ENCODE data around the gene TRPC1.
"Not testable (repeated sequence)": the region's sequence is repeated elsewhere in the genome, so short reads cannot be mapped to it uniquely, and the experiment has no call there.

The TRPC1 gene

GRCh38 chr3:142725357-142725739 lies 1.5 kb downstream of the TRPC1 start:
- no peak for TF ChIP-seq POLR2A (IDR thresholded peaks at IDR 0.05; ENCODE audit: low read depth, low read length)
- no peak for FAIRE-seq
- DNase-seq (ENCODE audit: insufficient read length, low spot score), result no peak

- FAIRE-seq, result peak; percentile 62
- no peak for DNase-seq (ENCODE audit: insufficient read length, low spot score)
- TF ChIP-seq POLR2A (IDR thresholded peaks at IDR 0.05; ENCODE audit: low read depth, low read length), result no peak
These were observed 2.2 kb downstream of the TRPC1 start for GRCh38 chr3:142726017-142726416.

GRCh38 chr3:142732066-142732465 lies 8.2 kb downstream of the TRPC1 start:
- TF ChIP-seq POLR2A (IDR thresholded peaks at IDR 0.05; ENCODE audit: low read depth, low read length), result no peak
- no peak for FAIRE-seq
- no peak for DNase-seq (ENCODE audit: insufficient read length, low spot score)

GRCh38 chr3:142734834-142735233 lies 11.0 kb downstream of the TRPC1 start:
- DNase-seq (ENCODE audit: insufficient read length, low spot score) (no peak), FAIRE-seq (no peak)
- no peak for TF ChIP-seq POLR2A (IDR thresholded peaks at IDR 0.05; ENCODE audit: low read depth, low read length)

- TF ChIP-seq POLR2A (IDR thresholded peaks at IDR 0.05; ENCODE audit: low read depth, low read length), result no peak
- DNase-seq (ENCODE audit: insufficient read length, low spot score) (no peak), FAIRE-seq (peak; percentile 20)
These were observed 11.6 kb downstream of the TRPC1 start for GRCh38 chr3:142735462-142735861.

GRCh38 chr3:142738396-142738795 lies 14.6 kb downstream of the TRPC1 start:
- FAIRE-seq (no peak), DNase-seq (ENCODE audit: insufficient read length, low spot score) (no peak)
- no peak for TF ChIP-seq POLR2A (IDR thresholded peaks at IDR 0.05; ENCODE audit: low read depth, low read length)

- TF ChIP-seq POLR2A (IDR thresholded peaks at IDR 0.05; ENCODE audit: low read depth, low read length), result no peak
- no peak for DNase-seq (ENCODE audit: insufficient read length, low spot score)
- no peak for FAIRE-seq
These were observed 22.8 kb downstream of the TRPC1 start for GRCh38 chr3:142746646-142747045.

- FAIRE-seq, result not testable (repeated sequence)
These were observed 26.7 kb downstream of the TRPC1 start for GRCh38 chr3:142750531-142750930.

GRCh38 chr3:142752605-142753004 lies 28.8 kb downstream of the TRPC1 start:
- DNase-seq (ENCODE audit: insufficient read length, low spot score); FAIRE-seq: not testable (repeated sequence)

More at GRCh38 chr3:142750531-142750930, 26.7 kb downstream of the TRPC1 start:
- not testable (repeated sequence) for DNase-seq (ENCODE audit: insufficient read length, low spot score)

- no peak for FAIRE-seq
- no peak for DNase-seq (ENCODE audit: insufficient read length, low spot score)
- no peak for TF ChIP-seq POLR2A (IDR thresholded peaks at IDR 0.05; ENCODE audit: low read depth, low read length)
These were observed 30.7 kb downstream of the TRPC1 start for GRCh38 chr3:142754494-142754893.

- no peak for TF ChIP-seq POLR2A (IDR thresholded peaks at IDR 0.05; ENCODE audit: low read depth, low read length)
- DNase-seq (ENCODE audit: insufficient read length, low spot score), result no peak
- no peak for FAIRE-seq
These were observed 44.5 kb downstream of the TRPC1 start for GRCh38 chr3:142768338-142768737.

GRCh38 chr3:142777927-142778326 lies 54.1 kb downstream of the TRPC1 start:
- TF ChIP-seq POLR2A (IDR thresholded peaks at IDR 0.05; ENCODE audit: low read depth, low read length), result no peak
- DNase-seq (ENCODE audit: insufficient read length, low spot score), result no peak
- FAIRE-seq, result peak; percentile 36

- FAIRE-seq (peak; percentile 6), DNase-seq (ENCODE audit: insufficient read length, low spot score) (no peak)
- TF ChIP-seq POLR2A (IDR thresholded peaks at IDR 0.05; ENCODE audit: low read depth, low read length), result no peak
These were observed 54.7 kb downstream of the TRPC1 start for GRCh38 chr3:142778541-142778940.

GRCh38 chr3:142779591-142779990 lies 55.8 kb downstream of the TRPC1 start:
- FAIRE-seq, result no peak
- TF ChIP-seq POLR2A (IDR thresholded peaks at IDR 0.05; ENCODE audit: low read depth, low read length), result no peak
- DNase-seq (ENCODE audit: insufficient read length, low spot score), result no peak

GRCh38 chr3:142782616-142783015 lies 58.8 kb downstream of the TRPC1 start:
- FAIRE-seq (no peak), DNase-seq (ENCODE audit: insufficient read length, low spot score) (no peak)
- no peak for TF ChIP-seq POLR2A (IDR thresholded peaks at IDR 0.05; ENCODE audit: low read depth, low read length)

GRCh38 chr3:142784228-142784627 lies 60.4 kb downstream of the TRPC1 start:
- DNase-seq (ENCODE audit: insufficient read length, low spot score), result no peak
- FAIRE-seq, result no peak
- TF ChIP-seq POLR2A (IDR thresholded peaks at IDR 0.05; ENCODE audit: low read depth, low read length), result no peak

All from H54 (cell line).